Fibroblast of peridontal ligament (primary cell): ENCODE measurements around the gene B4GALT5.

Source experiments
- DNase-seq: peaks from one replicate; pipeline ENCODE4 v3.0.0-alpha.2; 2010; ENCODE audit errors: extremely low read depth

B4GALT5 gene

DNA sequence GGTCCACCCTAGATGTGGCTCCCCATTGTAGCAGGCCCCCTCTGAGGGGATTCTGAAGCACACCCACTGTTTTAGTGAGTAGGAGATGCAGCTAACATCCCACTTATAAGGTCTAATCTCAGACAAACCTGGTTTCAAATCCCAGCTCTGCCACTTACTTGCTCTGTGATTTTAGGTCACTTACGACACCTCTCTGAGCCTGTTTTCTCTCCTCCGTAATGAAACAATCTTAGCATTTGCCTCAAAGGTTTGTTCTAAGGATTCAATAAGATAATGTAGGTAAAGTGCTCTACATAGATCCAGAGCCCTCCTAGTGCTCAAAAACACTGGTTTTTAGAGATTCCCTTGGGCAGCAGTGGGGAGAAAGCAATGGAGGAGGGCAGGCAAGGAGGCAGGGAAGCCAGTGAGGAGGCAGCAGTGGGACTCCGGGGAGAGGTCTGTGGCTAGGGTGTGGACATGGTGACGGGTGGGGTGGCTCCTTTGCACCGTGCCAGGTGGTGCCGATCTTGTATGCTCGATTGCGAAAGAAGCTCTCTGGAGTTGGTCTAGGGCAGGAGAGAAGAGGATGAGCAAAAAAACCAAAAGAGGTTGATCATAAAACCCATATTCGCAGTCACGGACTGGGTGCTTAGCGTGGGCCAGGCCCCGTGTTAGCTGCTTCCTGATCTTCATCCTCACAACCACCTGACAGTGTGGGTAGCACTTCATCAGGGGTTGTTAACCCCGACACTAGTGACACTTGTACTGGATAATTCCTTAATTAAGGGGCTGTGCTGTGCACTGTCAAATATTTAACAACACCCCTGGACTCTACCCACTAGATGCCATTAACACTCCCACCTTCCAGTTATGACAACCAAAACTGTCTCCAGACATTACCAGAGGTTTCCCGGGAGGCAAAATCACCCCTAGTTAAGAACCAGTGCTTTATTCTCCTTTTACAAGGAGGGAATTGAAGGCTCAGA is 129.0 kb downstream of the B4GALT5 start:
- no peak for DNase-seq

DNA sequence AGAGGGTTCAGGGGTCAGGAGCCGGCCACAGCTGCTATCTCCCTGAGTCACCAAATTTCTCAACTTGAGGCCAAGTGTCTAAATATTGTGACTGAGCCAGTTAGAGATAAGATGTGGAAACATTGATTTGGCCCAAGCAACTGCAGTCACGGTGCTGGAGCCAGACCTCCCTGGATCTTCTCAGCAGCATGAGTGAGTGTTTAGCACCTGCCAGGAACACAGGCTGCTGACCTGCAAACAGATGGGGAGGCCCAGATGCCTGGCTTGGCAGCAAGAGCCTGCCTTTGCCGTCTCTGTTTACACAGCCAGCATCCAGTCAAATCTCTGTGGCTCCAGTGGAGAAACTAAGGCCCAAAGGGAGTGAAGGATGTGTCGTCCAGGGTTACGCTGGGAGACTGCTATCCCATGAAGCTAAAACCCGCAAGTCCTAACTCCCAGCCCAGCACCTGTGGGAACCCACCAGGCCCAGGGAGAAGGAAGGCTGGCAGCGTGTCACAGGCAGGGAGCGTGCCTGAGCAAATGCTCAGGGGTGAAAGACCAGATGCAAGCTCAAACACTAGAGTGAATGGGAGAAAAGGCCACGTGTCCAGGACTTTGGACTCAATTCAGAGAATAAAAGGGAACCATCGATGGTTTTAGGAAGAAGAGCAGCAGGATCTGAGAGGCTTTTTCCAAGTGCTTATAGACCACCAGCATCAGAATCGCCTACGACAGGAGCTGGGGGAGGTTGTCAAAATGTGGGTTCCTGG is 129.8 kb downstream of the B4GALT5 start:
- DNase-seq, result peak; percentile 90

DNA sequence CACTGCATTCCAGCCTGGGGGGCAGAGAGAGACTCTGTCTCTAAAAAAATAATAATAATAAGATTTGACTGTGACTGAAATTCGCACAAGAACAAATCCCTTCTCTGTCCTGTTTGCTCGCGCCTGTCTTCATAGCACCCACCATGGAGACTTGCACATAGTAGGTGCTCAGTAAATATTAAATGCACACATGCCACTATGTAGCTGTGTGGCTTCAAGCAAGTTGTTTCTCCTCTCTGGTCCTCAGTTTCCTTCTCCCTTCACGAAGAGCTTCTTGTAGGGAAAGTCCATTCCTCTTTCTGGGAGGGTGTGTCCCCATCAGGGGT is 130.4 kb downstream of the B4GALT5 start:
- no peak for DNase-seq
